Measurements from ENCODE around the gene CDKN1C.

Gene CDKN1C

GRCh38 chr11:2885678-2886081 is at the start of gene CDKN1C:
Gene CDKN1C (minus strand): TSS chr11:2885775. CDS start chr11:2885456, 319 bp downstream.
- Histone ChIP-seq H3K27ac (ENCODE audit: low read length) (no peak within 1 kb of the TSS), H3K4me1 (ENCODE audit: control insufficient read depth, insufficient read depth, low read length) (peaks cover 9% of the 10 kb centered on the region), H3K9me3 (ENCODE audit: control insufficient read depth, insufficient read depth, low read length) (no peaks in the 10 kb centered on the region), H3K27me3 (ENCODE audit: control insufficient read depth, insufficient read depth, low read length) (peaks cover 7% of the 10 kb centered on the region; the same call in 1 of the 2 replicates), H3K4me3 (ENCODE audit: low read length) (peak within 1 kb of the TSS; percentile 53), H3K36me3 (ENCODE audit: control insufficient read depth, insufficient read depth, low read length) (no peaks in the 10 kb centered on the region)
- DNase-seq (ENCODE audit: low read depth, low spot score) = no peak
- WGBS (ENCODE audit: insufficient coverage, insufficient read length) = no CpG with 5 or more reads among the region's 61 CpGs

GRCh38 chr11:2934611-2935239 is 49.1 kb upstream of the CDKN1C start:
- Histone ChIP-seq H3K9me3 (ENCODE audit: control insufficient read depth, insufficient read depth, low read length) (peaks cover 3% of the 10 kb centered on the region; the same call in 1 of the 2 replicates), H3K4me1 (ENCODE audit: control insufficient read depth, insufficient read depth, low read length) (peaks cover 3% of the 10 kb centered on the region; the same call in 1 of the 2 replicates), H3K4me3 (ENCODE audit: low read length) (no peak overlapping the region), H3K27ac (ENCODE audit: low read length) (no peak overlapping the region), H3K27me3 (ENCODE audit: control insufficient read depth, insufficient read depth, low read length) (peaks cover 3% of the 10 kb centered on the region; the same call in 1 of the 2 replicates), H3K36me3 (ENCODE audit: control insufficient read depth, insufficient read depth, low read length) (peaks cover 4% of the 10 kb centered on the region; the same call in 1 of the 2 replicates)
- DNase-seq (ENCODE audit: low read depth, low spot score) = no peak
- WGBS (ENCODE audit: insufficient coverage, insufficient read length) = no CpG with 5 or more reads among the region's 14 CpGs

- no CpG with 5 or more reads among the region's 7 CpGs for WGBS (ENCODE audit: insufficient coverage, insufficient read length)
- no peak for DNase-seq (ENCODE audit: low read depth, low spot score)
- H3K9me3 ChIP-seq (ENCODE audit: control insufficient read depth, insufficient read depth, low read length) = peaks cover 2% of the 10 kb centered on the region; the same call in 1 of the 2 replicates
- H3K4me1 ChIP-seq (ENCODE audit: control insufficient read depth, insufficient read depth, low read length) = peaks cover 3% of the 10 kb centered on the region; the same call in 1 of the 2 replicates
- peaks cover 4% of the 10 kb centered on the region; the same call in 1 of the 2 replicates for H3K36me3 ChIP-seq (ENCODE audit: control insufficient read depth, insufficient read depth, low read length)
- H3K27me3 ChIP-seq (ENCODE audit: control insufficient read depth, insufficient read depth, low read length) = peaks cover 6% of the 10 kb centered on the region; the same call in 1 of the 2 replicates
- H3K27ac ChIP-seq (ENCODE audit: low read length) = no peak overlapping the region
- no peak overlapping the region for H3K4me3 ChIP-seq (ENCODE audit: low read length)
Observed at GRCh38 chr11:2934021-2934550, 48.5 kb upstream of the CDKN1C start.

- Histone ChIP-seq H3K27me3 (ENCODE audit: control insufficient read depth, insufficient read depth, low read length) (peaks cover 8% of the 10 kb centered on the region; the same call in 1 of the 2 replicates), H3K4me1 (ENCODE audit: control insufficient read depth, insufficient read depth, low read length) (peaks cover 3% of the 10 kb centered on the region; the same call in 1 of the 2 replicates), H3K27ac (ENCODE audit: low read length) (no peak overlapping the region), H3K36me3 (ENCODE audit: control insufficient read depth, insufficient read depth, low read length) (peaks cover 4% of the 10 kb centered on the region; the same call in 1 of the 2 replicates), H3K4me3 (ENCODE audit: low read length) (no peak overlapping the region), H3K9me3 (ENCODE audit: control insufficient read depth, insufficient read depth, low read length) (no peaks in the 10 kb centered on the region)
- DNase-seq (ENCODE audit: low read depth, low spot score) = no peak
- no CpG with 5 or more reads among the region's 12 CpGs for WGBS (ENCODE audit: insufficient coverage, insufficient read length)
Observed at GRCh38 chr11:2933375-2934020, 47.9 kb upstream of the CDKN1C start.

- DNase-seq (ENCODE audit: low read depth, low spot score) = no peak
- WGBS (ENCODE audit: insufficient coverage, insufficient read length) = no CpG with 5 or more reads among the region's 15 CpGs
- Histone ChIP-seq H3K27me3 (ENCODE audit: control insufficient read depth, insufficient read depth, low read length) (peaks cover 12% of the 10 kb centered on the region), H3K9me3 (ENCODE audit: control insufficient read depth, insufficient read depth, low read length) (no peaks in the 10 kb centered on the region), H3K27ac (ENCODE audit: low read length) (no peak overlapping the region), H3K4me3 (ENCODE audit: low read length) (no peak overlapping the region), H3K36me3 (ENCODE audit: control insufficient read depth, insufficient read depth, low read length) (peaks cover 4% of the 10 kb centered on the region; the same call in 1 of the 2 replicates), H3K4me1 (ENCODE audit: control insufficient read depth, insufficient read depth, low read length) (peaks cover 3% of the 10 kb centered on the region; the same call in 1 of the 2 replicates)
Observed at GRCh38 chr11:2932850-2933251, 47.3 kb upstream of the CDKN1C start.

- Histone ChIP-seq H3K4me3 (ENCODE audit: low read length) (no peak overlapping the region), H3K27me3 (ENCODE audit: control insufficient read depth, insufficient read depth, low read length) (peaks cover 16% of the 10 kb centered on the region), H3K27ac (ENCODE audit: low read length) (no peak overlapping the region), H3K4me1 (ENCODE audit: control insufficient read depth, insufficient read depth, low read length) (peaks cover 3% of the 10 kb centered on the region; the same call in 1 of the 2 replicates), H3K9me3 (ENCODE audit: control insufficient read depth, insufficient read depth, low read length) (no peaks in the 10 kb centered on the region), H3K36me3 (ENCODE audit: control insufficient read depth, insufficient read depth, low read length) (peaks cover 4% of the 10 kb centered on the region; the same call in 1 of the 2 replicates)
- no peak for DNase-seq (ENCODE audit: low read depth, low spot score)
- no CpG with 5 or more reads among the region's 13 CpGs for WGBS (ENCODE audit: insufficient coverage, insufficient read length)
Observed at GRCh38 chr11:2931771-2932738, 46.5 kb upstream of the CDKN1C start.

GRCh38 chr11:2931420-2931746 is 45.8 kb upstream of the CDKN1C start:
- Histone ChIP-seq H3K4me1 (ENCODE audit: control insufficient read depth, insufficient read depth, low read length) (peaks cover 3% of the 10 kb centered on the region; the same call in 1 of the 2 replicates), H3K27me3 (ENCODE audit: control insufficient read depth, insufficient read depth, low read length) (peaks cover 16% of the 10 kb centered on the region), H3K36me3 (ENCODE audit: control insufficient read depth, insufficient read depth, low read length) (peaks cover 4% of the 10 kb centered on the region; the same call in 1 of the 2 replicates), H3K27ac (ENCODE audit: low read length) (no peak overlapping the region), H3K4me3 (ENCODE audit: low read length) (no peak overlapping the region), H3K9me3 (ENCODE audit: control insufficient read depth, insufficient read depth, low read length) (no peaks in the 10 kb centered on the region)
- DNase-seq (ENCODE audit: low read depth, low spot score) = no peak
- WGBS (ENCODE audit: insufficient coverage, insufficient read length) = no CpG with 5 or more reads among the region's 4 CpGs

GRCh38 chr11:2930704-2931419 is 45.3 kb upstream of the CDKN1C start:
- Histone ChIP-seq H3K27ac (ENCODE audit: low read length) (no peak overlapping the region), H3K4me3 (ENCODE audit: low read length) (peak overlapping the region; percentile 12; the same call in 1 of the 2 replicates)

GRCh38 chr11:2929950-2930703 is 44.6 kb upstream of the CDKN1C start:
- H3K4me1 ChIP-seq (ENCODE audit: control insufficient read depth, insufficient read depth, low read length) = peaks cover 3% of the 10 kb centered on the region; the same call in 1 of the 2 replicates
- peak overlapping the region; percentile 38; the same call in 1 of the 2 replicates for H3K4me3 ChIP-seq (ENCODE audit: low read length)
- H3K36me3 ChIP-seq (ENCODE audit: control insufficient read depth, insufficient read depth, low read length) = peaks cover 4% of the 10 kb centered on the region; the same call in 1 of the 2 replicates
- peaks cover 16% of the 10 kb centered on the region for H3K27me3 ChIP-seq (ENCODE audit: control insufficient read depth, insufficient read depth, low read length)
- no CpG with 5 or more reads among the region's 47 CpGs for WGBS (ENCODE audit: insufficient coverage, insufficient read length)
- DNase-seq (ENCODE audit: low read depth, low spot score) = no peak
- H3K9me3 ChIP-seq (ENCODE audit: control insufficient read depth, insufficient read depth, low read length) = no peaks in the 10 kb centered on the region
- H3K27ac ChIP-seq (ENCODE audit: low read length) = no peak overlapping the region

More at GRCh38 chr11:2930704-2931419, 45.3 kb upstream of the CDKN1C start:
- WGBS (ENCODE audit: insufficient coverage, insufficient read length) = no CpG with 5 or more reads among the region's 21 CpGs
- peaks cover 4% of the 10 kb centered on the region; the same call in 1 of the 2 replicates for H3K36me3 ChIP-seq (ENCODE audit: control insufficient read depth, insufficient read depth, low read length)
- H3K9me3 ChIP-seq (ENCODE audit: control insufficient read depth, insufficient read depth, low read length) = no peaks in the 10 kb centered on the region
- peaks cover 3% of the 10 kb centered on the region; the same call in 1 of the 2 replicates for H3K4me1 ChIP-seq (ENCODE audit: control insufficient read depth, insufficient read depth, low read length)
- DNase-seq (ENCODE audit: low read depth, low spot score) = peak; percentile 68
- H3K27me3 ChIP-seq (ENCODE audit: control insufficient read depth, insufficient read depth, low read length) = peaks cover 16% of the 10 kb centered on the region

All from iPS DF 6.9 (cell line).